ENCODE measurements around the gene RPS17.

Gene RPS17

GRCh38 chr15:82540055-82540983 is at the start of gene RPS17:
TSS of gene RPS17 (minus strand) at chr15:82540457. CDS start at chr15:82540428, 29 bp downstream.
- no peak for DNase-seq

GRCh38 chr15:82587805-82588204 is 47.5 kb upstream of the RPS17 start:
- no peak for DNase-seq

GRCh38 chr15:82585072-82585471 is 44.8 kb upstream of the RPS17 start:
- DNase-seq: no peak

- no peak for DNase-seq
These were observed 40.5 kb upstream of the RPS17 start for GRCh38 chr15:82580713-82581112.

- no peak for DNase-seq
These were observed 35.1 kb upstream of the RPS17 start for GRCh38 chr15:82575335-82575734.

- no peak for DNase-seq
These were observed 32.7 kb upstream of the RPS17 start for GRCh38 chr15:82572986-82573385.

GRCh38 chr15:82572311-82572710 is 32.1 kb upstream of the RPS17 start:
- DNase-seq: no peak

GRCh38 chr15:82571722-82572222 is 31.5 kb upstream of the RPS17 start:
- no peak for DNase-seq

- DNase-seq: no peak
These were observed 30.7 kb upstream of the RPS17 start for GRCh38 chr15:82570721-82571508.

- DNase-seq: no peak
These were observed 29.6 kb upstream of the RPS17 start for GRCh38 chr15:82569834-82570233.

GRCh38 chr15:82568986-82569385 is 28.7 kb upstream of the RPS17 start:
- DNase-seq: no peak

GRCh38 chr15:82567661-82568060 is 27.4 kb upstream of the RPS17 start:
- no peak for DNase-seq

GRCh38 chr15:82566690-82567089 is 26.4 kb upstream of the RPS17 start:
- DNase-seq: no peak

GRCh38 chr15:82558502-82558901 is 18.2 kb upstream of the RPS17 start:
- DNase-seq: no peak

- DNase-seq: no peak
These were observed 16.2 kb upstream of the RPS17 start for GRCh38 chr15:82556315-82557035.

- DNase-seq: no peak
These were observed 14.6 kb upstream of the RPS17 start for GRCh38 chr15:82554849-82555248.

- DNase-seq: no peak
These were observed 14.1 kb upstream of the RPS17 start for GRCh38 chr15:82554351-82554750.

GRCh38 chr15:82553846-82554245 is 13.6 kb upstream of the RPS17 start:
- no peak for DNase-seq

GRCh38 chr15:82552861-82553260 is 12.6 kb upstream of the RPS17 start:
- no peak for DNase-seq

GRCh38 chr15:82551646-82552247 is 11.5 kb upstream of the RPS17 start:
- no peak for DNase-seq

GRCh38 chr15:82549199-82549665 is 9.0 kb upstream of the RPS17 start:
- no peak for DNase-seq

- DNase-seq: no peak
These were observed 8.4 kb upstream of the RPS17 start for GRCh38 chr15:82548700-82549099.

Measured in NCI-H748 treated with DMSO at 0.1 percent for 48 hours (cell line).